ENCODE measurements around the gene RFNG. TPM values are rescaled to one million over a fixed set of nuclear protein-coding genes. Genes with fewer than 3 reads are reported as not detected.

Gene RFNG
- total and polyA plus RNA-seq, 2 of the 13 experiments (the other 11 are each of a cell fraction or from before 2014, with no cell fraction given): 61.4 to 64.0 TPM

DNA sequence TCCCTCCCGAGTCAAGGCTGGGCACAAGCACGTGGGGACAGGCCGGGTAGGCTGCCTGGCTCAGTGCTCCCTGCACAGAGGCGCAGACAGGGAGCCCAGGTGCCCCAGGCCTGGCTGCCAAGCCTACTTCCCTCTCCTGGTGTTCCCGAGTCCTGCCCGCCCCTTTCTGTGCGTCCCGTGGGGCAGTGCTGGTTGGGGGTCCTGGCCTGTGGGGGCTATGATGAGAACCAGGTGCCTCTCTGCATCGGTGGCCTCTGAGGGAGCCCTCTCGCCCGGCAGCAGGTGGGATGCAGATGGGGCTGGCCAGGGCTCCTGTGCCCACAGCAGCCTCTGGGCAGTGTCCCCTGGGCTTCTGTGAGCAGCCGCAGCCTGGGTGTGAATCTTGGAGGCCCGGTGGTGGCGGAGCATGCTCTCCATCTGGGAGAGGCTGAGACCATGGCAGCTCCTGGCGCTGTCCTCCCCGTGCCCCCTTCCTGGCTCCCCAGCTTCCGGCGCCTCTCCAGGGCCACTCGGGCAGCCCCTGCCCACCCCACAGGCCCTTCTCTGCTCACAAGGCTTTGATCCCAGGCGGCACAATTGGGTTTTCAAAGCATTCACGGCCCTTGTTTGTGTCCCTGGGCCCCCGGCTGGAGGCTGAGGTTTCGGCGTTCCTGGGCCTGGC, 36.2 kb downstream of the RFNG start (continued):
- 0 out of 2 replicates have a peak, but pooled peaks have one; percentile 10 for TF ChIP-seq ZKSCAN8 (CRISPR knock-in tag; IDR thresholded peaks at IDR 0.05; ENCODE audit: borderline replicate concordance)
- TF ChIP-seq ZNF496 (CRISPR knock-in tag; IDR thresholded peaks at IDR 0.05; ENCODE audit: insufficient replicate concordance): no peak
- TF ChIP-seq RFX1 (IDR thresholded peaks at IDR 0.05): no peak
- TF ChIP-seq, protein P1, sequence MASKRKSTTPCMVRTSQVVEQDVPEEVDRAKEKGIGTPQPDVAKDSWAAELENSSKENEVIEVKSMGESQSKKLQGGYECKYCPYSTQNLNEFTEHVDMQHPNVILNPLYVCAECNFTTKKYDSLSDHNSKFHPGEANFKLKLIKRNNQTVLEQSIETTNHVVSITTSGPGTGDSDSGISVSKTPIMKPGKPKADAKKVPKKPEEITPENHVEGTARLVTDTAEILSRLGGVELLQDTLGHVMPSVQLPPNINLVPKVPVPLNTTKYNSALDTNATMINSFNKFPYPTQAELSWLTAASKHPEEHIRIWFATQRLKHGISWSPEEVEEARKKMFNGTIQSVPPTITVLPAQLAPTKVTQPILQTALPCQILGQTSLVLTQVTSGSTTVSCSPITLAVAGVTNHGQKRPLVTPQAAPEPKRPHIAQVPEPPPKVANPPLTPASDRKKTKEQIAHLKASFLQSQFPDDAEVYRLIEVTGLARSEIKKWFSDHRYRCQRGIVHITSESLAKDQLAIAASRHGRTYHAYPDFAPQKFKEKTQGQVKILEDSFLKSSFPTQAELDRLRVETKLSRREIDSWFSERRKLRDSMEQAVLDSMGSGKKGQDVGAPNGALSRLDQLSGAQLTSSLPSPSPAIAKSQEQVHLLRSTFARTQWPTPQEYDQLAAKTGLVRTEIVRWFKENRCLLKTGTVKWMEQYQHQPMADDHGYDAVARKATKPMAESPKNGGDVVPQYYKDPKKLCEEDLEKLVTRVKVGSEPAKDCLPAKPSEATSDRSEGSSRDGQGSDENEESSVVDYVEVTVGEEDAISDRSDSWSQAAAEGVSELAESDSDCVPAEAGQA (IDR thresholded peaks at IDR 0.05; ENCODE audit: low read depth): no peak
- TF ChIP-seq, protein P1 (CRISPR knock-in tag; IDR thresholded peaks at IDR 0.05; ENCODE audit: borderline replicate concordance): no peak
- TF ChIP-seq TEAD2 (CRISPR knock-in tag; IDR thresholded peaks at IDR 0.05): no peak
- TF ChIP-seq BRD4 (CRISPR knock-in tag; IDR thresholded peaks at IDR 0.05): peak; percentile 81
- peak; percentile 57; the same call in 1 of the 2 replicates for TF ChIP-seq BCL6 (CRISPR knock-in tag; IDR thresholded peaks at IDR 0.05)
- TF ChIP-seq KDM5B (CRISPR knock-in tag; IDR thresholded peaks at IDR 0.05; ENCODE audit: borderline replicate concordance): no peak
- peak; percentile 88; the same call in 1 of the 2 replicates for TF ChIP-seq MED13 (CRISPR knock-in tag; IDR thresholded peaks at IDR 0.05)
- TF ChIP-seq HNRNPK (IDR thresholded peaks at IDR 0.05; ENCODE audit: low read depth, low read length, poor library complexity, severe bottlenecking): no peak
- TF ChIP-seq, protein P2, sequence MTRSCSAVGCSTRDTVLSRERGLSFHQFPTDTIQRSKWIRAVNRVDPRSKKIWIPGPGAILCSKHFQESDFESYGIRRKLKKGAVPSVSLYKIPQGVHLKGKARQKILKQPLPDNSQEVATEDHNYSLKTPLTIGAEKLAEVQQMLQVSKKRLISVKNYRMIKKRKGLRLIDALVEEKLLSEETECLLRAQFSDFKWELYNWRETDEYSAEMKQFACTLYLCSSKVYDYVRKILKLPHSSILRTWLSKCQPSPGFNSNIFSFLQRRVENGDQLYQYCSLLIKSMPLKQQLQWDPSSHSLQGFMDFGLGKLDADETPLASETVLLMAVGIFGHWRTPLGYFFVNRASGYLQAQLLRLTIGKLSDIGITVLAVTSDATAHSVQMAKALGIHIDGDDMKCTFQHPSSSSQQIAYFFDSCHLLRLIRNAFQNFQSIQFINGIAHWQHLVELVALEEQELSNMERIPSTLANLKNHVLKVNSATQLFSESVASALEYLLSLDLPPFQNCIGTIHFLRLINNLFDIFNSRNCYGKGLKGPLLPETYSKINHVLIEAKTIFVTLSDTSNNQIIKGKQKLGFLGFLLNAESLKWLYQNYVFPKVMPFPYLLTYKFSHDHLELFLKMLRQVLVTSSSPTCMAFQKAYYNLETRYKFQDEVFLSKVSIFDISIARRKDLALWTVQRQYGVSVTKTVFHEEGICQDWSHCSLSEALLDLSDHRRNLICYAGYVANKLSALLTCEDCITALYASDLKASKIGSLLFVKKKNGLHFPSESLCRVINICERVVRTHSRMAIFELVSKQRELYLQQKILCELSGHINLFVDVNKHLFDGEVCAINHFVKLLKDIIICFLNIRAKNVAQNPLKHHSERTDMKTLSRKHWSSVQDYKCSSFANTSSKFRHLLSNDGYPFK (CRISPR knock-in tag; IDR thresholded peaks at IDR 0.05; ENCODE audit: borderline replicate concordance): no peak
- TF ChIP-seq ATM (IDR thresholded peaks at IDR 0.05; ENCODE audit: borderline replicate concordance): no peak
- no peak for TF ChIP-seq MXD4 (CRISPR knock-in tag; IDR thresholded peaks at IDR 0.05)
- TF ChIP-seq FOXJ3 (CRISPR knock-in tag; IDR thresholded peaks at IDR 0.05; ENCODE audit: borderline replicate concordance): peak; percentile 47; the same call in 1 of the 2 replicates
- TF ChIP-seq, protein P3, sequence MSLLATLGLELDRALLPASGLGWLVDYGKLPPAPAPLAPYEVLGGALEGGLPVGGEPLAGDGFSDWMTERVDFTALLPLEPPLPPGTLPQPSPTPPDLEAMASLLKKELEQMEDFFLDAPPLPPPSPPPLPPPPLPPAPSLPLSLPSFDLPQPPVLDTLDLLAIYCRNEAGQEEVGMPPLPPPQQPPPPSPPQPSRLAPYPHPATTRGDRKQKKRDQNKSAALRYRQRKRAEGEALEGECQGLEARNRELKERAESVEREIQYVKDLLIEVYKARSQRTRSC (CRISPR knock-in tag; IDR thresholded peaks at IDR 0.05; ENCODE audit: low read depth): no peak
- no peak for TF ChIP-seq ZNF124 (CRISPR knock-in tag; IDR thresholded peaks at IDR 0.05)
- TF ChIP-seq MED1 (CRISPR knock-in tag; IDR thresholded peaks at IDR 0.05): peak; percentile 90
- no peak; the same call in 1 of the 2 replicates for TF ChIP-seq ZBTB21 (CRISPR knock-in tag; IDR thresholded peaks at IDR 0.05)
- peak; percentile 46 for TF ChIP-seq AGO1 (IDR thresholded peaks at IDR 0.05; ENCODE audit: low read depth, low read length, poor library complexity, severe bottlenecking)
- 0 out of 2 replicates have a peak, but pooled peaks have one; percentile 25 for TF ChIP-seq KDM3A (CRISPR knock-in tag; IDR thresholded peaks at IDR 0.05; ENCODE audit: low read depth)
- peak; percentile 71 for TF ChIP-seq NR2F6 (IDR thresholded peaks at IDR 0.05)
- TF ChIP-seq NR2F6 (CRISPR knock-in tag; IDR thresholded peaks at IDR 0.05): peak; percentile 38; the same call in 1 of the 2 replicates
